Metanephros (tissue), 2 donors: ENCODE measurements around the gene EML5. TPM values are rescaled to one million over a fixed set of nuclear protein-coding genes. Genes with fewer than 3 reads are reported as not detected.

Experiments
- small RNA-seq: library from RNA; depleted of rRNA; stranded (forward); fragments of <200 nt; gene quantifications from one replicate; pipeline ENCODE3, GENCODE V24; 2014; ENCODE audit warnings: low replicate concordance
- total RNA-seq: library from RNA; depleted of rRNA; stranded (reverse); fragments of >200 nt; gene quantifications from one replicate; pipeline ENCODE4 v1.2.3, GENCODE V29; 2014

Gene EML5
- 6.5 TPM for total RNA-seq

DNA sequence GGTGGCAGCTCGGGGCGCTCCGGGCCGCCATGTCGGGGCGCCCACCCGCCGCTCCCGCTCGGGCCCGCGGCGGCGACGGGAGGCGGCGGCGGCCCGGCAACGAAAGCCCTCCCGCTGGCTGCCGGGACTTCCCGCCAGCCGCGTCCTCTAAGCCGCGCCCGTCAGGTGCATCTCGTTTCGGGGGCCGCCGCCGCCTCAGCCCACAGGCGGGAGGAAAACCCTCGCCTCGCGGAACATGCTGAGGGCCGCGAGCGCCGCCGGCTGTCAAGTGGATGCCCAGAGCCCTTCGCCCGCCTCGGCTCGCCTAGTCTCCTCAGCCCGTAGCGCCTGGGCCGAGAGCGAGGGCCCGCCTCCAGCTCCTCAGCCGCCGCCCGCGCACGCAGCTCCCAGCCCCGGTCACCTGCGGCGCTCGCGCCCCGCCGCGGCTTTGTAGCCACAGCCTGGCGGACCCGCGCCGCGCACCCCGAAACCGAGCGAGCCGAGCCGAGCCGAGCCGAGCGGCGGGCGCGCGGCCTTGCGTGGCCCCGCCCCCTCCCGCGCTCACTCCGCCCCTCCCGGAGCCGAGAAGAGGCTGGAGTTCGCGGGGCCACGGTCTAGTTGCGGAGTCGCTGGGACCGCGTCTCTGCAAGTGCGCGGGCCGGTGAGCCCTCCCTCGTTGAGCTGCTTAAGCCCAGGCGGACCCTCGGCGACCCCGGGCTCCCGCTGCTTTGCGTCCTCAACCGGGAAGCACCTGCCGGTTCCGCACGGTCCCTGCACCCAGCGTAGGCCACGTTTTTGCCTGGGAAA lies at the start of gene EML5:
Gene EML5 (minus strand): TSS at position 481 of the 786 bp plus-strand sequence. CDS start 450 bp downstream, at position 31.

DNA sequence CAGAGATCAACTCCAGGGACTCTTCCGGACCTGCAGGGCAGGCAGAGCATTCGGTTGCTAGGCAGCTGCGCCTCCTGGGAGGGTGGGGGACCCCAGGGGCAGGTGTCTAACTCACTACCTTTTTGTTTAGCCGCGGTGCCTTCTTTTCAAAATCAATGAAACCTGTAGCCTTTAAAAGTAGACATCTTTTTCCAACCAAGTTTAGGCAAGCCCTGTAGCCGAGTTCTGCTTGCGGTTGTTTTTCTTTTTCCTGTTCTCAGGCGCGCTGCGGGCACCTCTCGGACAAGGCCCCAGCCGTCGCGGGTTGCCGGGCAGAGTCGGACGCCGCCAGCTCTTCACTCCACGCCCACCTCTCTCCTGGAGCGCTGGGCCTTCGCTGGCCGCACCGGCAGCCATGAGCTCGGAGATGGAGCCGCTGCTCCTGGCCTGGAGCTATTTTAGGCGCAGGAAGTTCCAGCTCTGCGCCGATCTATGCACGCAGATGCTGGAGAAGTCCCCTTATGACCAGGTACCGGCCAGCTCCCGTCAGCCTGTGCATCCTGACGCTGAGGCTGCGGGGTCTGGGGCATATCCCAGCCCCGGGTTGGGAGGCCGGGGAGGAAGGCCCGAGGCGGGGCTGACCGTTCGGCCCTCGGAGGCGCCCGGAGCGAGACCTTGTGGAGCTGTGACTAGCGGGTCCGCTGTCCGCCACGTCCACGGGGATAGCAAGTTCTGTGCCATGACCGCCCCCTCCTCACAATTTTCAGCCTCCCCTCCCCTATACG lies 31.7 kb upstream of the EML5 start, which contains the start of gene TTC8:
Gene TTC8 (plus strand): TSS at position 338 of the 764 bp plus-strand sequence. CDS start 57 bp downstream, at position 395.

DNA sequence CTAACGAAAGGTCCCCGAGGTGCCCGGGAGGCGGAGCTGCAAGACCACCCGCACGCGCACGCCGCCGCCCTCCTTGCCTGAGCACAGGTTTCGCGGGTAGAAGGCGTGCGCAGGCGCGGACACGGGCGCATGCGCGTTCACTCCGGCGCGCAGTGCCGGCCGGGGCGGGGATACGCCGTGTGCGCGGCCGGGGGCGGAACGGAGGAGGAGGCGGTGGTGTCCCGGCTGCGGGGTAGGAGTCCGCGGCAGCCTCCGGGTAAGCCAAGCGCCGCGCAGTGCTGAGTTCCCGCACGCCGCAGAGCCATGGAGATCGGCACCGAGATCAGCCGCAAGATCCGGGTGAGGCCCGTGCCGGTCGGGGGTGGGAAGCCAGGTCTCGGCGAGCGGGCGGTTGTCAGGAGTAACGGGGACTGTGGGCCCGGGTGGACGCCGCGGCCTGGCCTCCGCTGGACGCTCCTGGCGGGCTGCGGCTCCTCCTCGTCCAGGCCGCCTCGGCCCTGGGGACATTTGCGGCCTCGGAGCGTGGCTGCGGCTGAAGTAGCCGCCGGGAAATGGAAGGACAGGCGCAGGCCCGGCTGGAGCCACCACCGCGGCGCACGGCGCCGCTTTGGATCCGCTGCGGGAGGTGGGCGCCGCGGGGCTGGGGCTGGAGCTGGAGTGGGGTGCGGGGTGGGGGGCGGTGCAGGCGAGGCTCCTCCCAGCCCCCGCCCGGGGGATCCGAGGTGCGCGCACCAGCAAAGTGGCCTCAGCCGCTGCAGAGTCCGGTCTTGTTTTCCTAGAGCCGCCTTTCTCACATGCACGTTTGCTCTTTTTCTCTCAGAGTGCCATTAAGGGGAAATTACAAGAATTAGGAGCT lies 229.7 kb downstream of the EML5 start, which contains the start of gene ZC3H14:
Gene ZC3H14 (plus strand): TSS at position 207 of the 856 bp plus-strand sequence. CDS start 97 bp downstream, at position 304.

Small RNA genes lying within 50 kb of the gene (small RNA-seq; reads per million reads assigned to genes)
- gene RF00019 (not detected), gene RNU4-92P (not detected)

Other genes with a start within 250 kb of the EML5 start
- gene PTPN21, start 237.9 kb downstream of the EML5 start, total RNA-seq = 42.0 TPM
- gene ZC3H14, start 229.9 kb downstream of the EML5 start, total RNA-seq = 66.9 TPM
- gene TTC8, start 31.7 kb upstream of the EML5 start, total RNA-seq = 30.9 TPM